ENCODE results near the gene MAN2B1.
"Not testable (repeated sequence)": the region's sequence is repeated elsewhere in the genome, so short reads cannot be mapped to it uniquely, and the experiment has no call there.

Gene MAN2B1

GRCh38 chr19:12687496-12688196 is 21.1 kb upstream of the MAN2B1 start, which contains the start of gene GNG14:
Gene GNG14, plus strand, starts transcription at chr19:12687998. Its CDS starts 51 bp downstream, at chr19:12688049.
- no peak for DNase-seq

- no peak for DNase-seq
These were observed 19.3 kb upstream of the MAN2B1 start for GRCh38 chr19:12685831-12686230.

DNA sequence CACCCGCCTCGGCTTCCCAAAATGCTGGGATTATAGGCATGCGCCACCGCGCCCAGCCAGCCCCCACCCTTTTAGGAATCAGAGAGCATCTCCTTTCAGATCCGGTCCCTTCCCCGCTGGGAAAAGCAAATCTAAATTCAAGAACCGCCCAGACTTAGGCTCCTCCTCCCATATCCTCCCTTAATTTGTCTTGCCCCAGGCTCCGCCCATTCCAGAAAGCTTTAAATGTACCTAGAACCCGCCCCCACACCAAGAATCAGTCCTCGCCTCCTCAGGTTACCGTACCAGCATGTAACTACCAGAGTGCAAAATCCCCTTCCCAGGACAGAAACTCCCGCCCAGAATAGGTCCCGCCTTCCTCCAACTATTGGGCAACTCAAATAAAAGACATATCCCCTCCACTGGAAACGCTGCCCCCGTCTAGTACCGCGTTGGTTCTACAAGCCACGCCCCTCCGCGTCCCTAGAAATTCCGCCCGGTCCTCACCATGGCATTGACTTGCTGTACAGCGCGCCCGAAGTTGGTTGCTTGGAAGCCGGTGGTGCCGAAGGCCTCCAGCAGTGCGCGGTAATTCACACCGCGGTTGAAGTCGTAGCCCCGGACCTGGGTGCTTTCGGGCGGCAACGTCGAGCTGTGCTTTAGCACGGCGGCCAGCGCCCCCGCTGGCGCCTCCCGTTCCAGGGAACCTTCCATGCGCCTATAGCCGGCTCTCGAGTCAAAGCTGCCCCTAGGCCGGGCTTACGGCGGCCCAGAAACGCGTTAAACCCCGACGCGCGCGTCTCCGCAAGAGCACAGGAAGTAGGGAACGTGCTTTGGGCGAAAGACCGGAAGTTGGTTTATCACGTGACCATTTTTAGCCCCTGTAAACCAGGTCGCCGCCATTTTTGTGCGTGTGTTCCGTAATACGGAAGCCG is 14.8 kb upstream of the MAN2B1 start, which contains the start of gene DHPS:
Gene DHPS, minus strand, starts transcription at position 807 of the 914 bp plus-strand sequence. Its CDS starts 114 bp downstream, at position 693.
- DNase-seq, result peak; percentile 82

DNA sequence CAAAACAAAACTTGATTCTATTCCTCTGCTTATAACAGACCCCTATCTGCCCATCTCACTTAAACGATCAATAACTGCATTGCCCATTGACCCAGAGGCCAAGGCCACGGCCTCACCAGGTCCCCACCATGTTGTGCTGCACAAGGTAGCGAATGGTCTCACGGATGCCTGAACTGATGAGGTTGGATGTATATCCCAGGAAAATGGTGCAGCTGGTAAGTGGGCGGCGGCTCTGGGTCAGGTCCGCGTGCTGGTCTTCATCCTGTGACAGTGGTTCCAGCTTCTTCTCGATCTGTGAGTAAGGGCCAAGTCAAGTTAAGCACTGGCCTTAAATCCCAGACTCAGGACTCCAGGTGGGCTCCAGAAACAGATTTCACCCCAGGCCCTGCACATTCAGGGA is 13.5 kb upstream of the MAN2B1 start:
- DNase-seq, result no peak

GRCh38 chr19:12678039-12678438 is 11.5 kb upstream of the MAN2B1 start:
- DNase-seq, result not testable (repeated sequence)

DNA sequence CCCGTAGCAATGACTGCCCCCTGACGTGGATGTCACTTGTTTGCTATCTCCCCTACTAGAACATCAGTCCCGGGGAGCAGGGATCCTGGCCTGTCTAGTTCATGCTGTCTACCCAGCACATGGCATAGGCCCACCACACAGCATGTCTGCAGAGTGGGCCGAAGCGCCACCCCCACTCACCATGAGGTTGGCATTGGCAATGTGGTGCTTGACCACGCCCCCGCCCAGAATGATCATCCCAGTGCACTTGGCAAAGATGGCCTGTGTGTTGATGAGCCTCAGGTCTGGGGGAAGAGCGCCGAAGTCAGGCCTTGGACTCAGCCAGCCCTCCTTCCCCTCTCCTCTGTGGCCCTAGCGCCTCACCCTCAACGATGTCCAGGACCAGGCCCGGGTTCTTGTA is 10.4 kb upstream of the MAN2B1 start:
- no peak for DNase-seq

- peak; percentile 81 for DNase-seq
These were observed 9.8 kb upstream of the MAN2B1 start for GRCh38 chr19:12676384-12676792.

- no peak for DNase-seq
These were observed 9.4 kb upstream of the MAN2B1 start for GRCh38 chr19:12675940-12676339.

GRCh38 chr19:12675399-12675798 is 8.9 kb upstream of the MAN2B1 start:
- no peak for DNase-seq

- DNase-seq, result no peak
These were observed 6.2 kb upstream of the MAN2B1 start for GRCh38 chr19:12672744-12673143.

GRCh38 chr19:12670159-12670928 is 3.8 kb upstream of the MAN2B1 start:
- DNase-seq, result no peak

DNA sequence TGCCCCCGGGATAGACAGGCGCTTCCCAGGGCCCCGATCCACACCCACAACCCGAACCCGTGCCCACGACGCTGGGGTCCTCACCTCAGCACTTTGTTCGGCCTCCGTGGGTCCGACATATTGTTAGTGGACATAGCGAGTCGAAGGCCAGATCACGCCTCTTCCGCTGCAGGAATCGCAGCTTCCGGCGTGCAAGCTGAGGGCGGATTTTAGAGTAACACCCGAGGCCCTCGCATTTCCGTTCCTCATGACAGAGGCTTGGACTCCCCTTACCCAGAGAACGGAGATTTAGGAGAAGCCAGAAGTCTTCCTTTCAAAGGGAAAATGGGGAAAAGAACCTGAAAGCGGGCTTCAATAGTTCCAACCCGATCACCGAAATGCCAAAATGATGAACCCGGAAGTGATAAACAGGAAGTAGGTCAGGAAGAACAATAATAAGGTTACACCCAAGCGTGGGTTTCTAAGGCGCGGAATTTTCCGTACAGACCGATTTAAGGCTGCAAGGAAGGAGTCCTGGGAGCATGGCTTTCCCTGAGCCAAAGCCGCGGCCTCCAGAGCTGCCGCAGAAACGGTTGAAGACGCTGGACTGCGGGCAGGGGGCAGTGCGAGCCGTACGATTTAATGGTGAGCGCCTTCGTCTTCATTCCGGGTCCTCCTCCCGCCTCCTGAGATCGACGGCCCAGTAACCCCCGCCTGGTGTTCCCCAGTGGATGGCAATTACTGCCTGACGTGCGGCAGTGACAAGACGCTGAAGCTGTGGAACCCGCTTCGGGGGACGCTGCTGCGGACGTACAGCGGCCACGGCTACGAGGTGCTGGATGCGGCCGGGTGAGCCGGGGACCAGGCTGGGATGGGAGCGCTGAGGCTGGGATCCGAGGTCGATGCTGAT is 3.0 kb upstream of the MAN2B1 start:
- DNase-seq, result peak; percentile 69

- peak; percentile 54 for DNase-seq
These were observed 2.4 kb upstream of the MAN2B1 start for GRCh38 chr19:12668932-12669269.

- no peak for DNase-seq
These were observed 1.8 kb upstream of the MAN2B1 start for GRCh38 chr19:12668346-12668745.

DNA sequence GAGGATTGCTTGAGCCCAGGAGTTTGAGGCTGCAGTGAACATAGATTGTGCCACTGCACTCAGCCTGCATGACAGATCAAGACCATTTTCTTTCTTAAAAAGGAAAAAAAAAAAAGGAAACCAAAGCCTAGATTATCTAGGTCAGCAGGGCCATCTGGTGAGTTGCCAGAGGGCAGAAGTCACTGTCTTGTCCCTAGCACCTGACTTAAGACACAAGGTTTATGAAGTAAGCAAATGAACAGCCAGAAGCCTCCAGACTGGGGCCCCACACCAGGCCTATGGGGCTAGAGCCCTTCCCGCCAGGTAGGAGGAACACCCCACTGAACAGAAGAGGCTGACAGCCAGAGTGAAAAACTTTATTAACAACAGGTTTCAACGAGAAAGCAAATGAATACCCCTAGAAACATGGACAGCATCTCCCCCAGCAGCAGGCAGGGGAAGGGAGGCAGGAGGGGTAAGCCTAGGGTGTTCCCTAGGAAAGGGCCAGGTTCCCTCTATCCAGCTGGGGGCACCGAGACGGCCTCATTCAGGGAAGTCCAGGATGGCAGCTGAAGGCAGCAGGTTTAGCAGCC is 1.3 kb upstream of the MAN2B1 start:
- no peak for DNase-seq

DNA sequence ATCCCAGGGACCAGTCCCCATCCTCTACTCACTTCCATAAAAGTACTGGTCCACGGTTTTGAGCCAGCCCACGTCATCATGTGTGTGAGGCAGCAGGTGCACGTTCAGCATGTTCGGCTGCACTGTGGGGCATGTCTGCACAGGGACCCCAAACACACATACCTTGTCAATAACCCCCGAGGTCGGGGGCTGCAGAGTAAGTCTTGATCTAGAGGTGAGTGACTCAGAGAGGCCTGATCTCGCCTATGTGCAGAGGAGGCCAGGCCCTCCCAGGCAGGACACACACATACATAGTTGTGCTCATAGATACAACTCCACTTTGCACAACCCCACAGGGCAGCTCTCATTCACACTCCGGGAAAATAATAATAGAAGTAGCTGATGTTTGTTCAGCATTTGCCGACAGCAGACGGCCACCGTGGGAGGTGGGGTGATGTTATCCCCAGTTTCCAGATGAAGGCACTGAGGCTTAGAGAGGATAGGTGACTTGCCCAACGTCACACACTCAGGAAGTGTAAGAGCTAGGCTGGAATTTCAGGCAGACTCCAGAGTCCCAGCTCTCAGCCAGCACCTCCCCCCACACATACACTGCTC is 774 bp downstream of the MAN2B1 start:
- DNase-seq, result no peak

GRCh38 chr19:12665281-12665573 is 1.3 kb downstream of the MAN2B1 start:
- DNase-seq, result no peak

- DNase-seq, result no peak
These were observed 1.9 kb downstream of the MAN2B1 start for GRCh38 chr19:12664406-12665280.

DNA sequence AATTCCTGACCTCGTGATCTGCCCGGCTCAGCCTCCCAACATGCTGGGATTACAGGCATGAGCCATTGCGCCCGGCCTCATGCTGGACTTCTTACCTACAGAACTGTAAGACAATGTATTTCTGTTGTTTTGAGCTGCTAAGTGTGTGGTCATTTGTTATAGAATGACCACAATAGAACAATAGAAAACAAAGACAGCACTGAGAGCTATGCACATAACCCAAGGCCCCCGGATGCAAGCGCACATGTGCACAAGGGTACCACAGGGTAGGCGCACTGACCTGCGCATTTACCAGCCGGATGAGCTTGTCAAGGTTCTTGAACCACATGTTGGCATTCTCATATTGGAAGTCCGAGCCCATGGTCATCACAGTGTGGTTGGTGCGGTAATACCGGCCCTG is 5.6 kb downstream of the MAN2B1 start:
- no peak for DNase-seq

DNA sequence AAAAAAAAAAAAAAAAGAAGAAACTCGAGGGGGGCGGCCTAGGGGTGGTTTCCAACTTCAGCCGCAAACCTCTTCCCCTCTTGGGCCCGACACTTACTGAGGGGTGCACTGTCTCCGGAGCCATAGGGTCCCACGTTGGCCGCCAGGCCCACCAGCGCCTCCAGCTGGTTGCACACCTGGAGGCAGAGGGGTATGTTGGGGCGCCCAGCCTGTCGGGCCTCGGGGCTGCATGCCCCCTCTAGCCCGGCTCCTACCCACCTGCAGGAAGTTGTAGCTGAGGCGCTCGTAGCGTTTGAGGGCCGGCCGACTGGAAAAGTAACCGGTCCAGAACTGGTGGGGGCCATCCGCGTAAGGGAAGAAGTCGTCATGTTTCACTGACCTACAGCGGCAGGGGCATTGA is 8.6 kb downstream of the MAN2B1 start:
- no peak for DNase-seq
